HG02759 (cell line): ENCODE measurements around the gene ZNRF2.
"Not testable (repeated sequence)": the region's sequence is repeated elsewhere in the genome, so short reads cannot be mapped to it uniquely, and the experiment has no call there.

Experiments
- ATAC-seq: cut with Tn5 transposase; IDR thresholded peaks from one replicate; pipeline ENCODE4 v1.9.1; 2021; ENCODE audit warnings: mild to moderate bottlenecking, moderate library complexity; ENCODE audit not compliant: unreplicated experiment

Gene ZNRF2

DNA sequence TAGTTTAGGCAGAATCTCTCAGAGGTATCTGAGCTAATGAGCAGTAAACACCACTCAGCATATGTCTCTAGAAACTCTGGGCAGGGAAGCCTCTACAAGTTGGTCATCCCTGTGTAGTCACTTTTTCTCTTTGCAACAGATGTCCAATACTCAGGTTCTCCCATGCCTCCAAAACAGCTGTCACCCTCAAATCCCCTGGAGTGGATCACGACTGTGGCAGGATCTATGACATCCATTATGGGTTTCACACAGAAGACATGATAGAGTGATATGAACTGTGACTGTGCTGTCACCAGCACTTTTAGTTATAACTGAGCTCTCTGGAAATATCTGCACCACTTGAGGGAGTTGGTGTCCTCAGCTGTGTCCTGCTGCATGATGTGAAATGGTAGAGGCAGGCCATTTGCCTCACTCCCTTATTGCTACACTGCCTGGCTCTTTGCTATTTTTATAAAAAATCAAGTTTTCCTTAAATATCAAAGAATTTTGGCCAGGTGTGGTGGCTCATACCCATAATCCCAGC is 24.1 kb upstream of the ZNRF2 start:
- no peak for ATAC-seq

GRCh38 chr7:30263090-30263710 is 21.2 kb upstream of the ZNRF2 start:
- ATAC-seq: no peak

DNA sequence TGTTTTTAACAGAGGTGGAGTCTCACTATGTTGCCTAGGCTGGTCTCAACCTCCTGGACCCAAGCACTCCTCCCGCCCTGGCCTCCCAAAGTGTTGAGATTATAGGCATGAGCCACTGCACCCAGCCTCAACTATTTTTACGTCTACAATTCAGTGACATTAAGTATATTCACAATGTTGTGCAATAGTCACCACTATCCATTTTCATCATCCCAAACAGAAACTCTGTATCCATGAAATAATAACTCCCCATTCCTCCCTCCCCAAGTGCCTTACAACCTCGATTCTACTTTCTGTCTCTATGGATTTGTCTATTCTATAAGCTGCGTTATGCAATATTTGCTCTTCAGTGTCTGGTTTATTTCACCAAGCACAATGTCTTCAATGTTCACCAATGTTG is 20.3 kb upstream of the ZNRF2 start:
- ATAC-seq: no peak

GRCh38 chr7:30265189-30265588 is 19.2 kb upstream of the ZNRF2 start:
- ATAC-seq: not testable (repeated sequence)

- no peak for ATAC-seq
Measured at GRCh38 chr7:30266686-30267085, 17.7 kb upstream of the ZNRF2 start.

DNA sequence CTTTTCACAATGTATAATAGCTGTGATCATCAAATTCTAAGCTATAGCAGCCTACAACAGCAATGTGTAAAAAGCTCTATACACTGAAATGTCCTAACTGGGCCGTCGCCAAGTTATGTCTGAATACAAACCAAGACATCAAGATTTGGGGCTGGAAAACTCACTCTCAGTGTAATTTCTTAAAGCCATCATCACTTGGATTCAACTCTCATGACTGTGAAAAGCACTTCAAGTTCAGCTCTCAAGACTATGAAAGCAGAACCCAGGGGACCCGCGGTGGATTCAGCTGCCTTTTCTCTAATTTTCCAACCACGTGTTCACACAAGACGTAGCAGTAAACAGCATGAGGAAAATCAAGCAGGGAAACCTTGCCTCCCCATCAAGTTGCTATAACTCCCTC is 15.8 kb upstream of the ZNRF2 start:
- ATAC-seq: no peak

GRCh38 chr7:30269490-30269889 is 14.9 kb upstream of the ZNRF2 start:
- ATAC-seq: no peak

- ATAC-seq: no peak
Measured at GRCh38 chr7:30270921-30271320, 13.5 kb upstream of the ZNRF2 start.

- no peak for ATAC-seq
Measured at GRCh38 chr7:30272126-30272525, 12.3 kb upstream of the ZNRF2 start.

DNA sequence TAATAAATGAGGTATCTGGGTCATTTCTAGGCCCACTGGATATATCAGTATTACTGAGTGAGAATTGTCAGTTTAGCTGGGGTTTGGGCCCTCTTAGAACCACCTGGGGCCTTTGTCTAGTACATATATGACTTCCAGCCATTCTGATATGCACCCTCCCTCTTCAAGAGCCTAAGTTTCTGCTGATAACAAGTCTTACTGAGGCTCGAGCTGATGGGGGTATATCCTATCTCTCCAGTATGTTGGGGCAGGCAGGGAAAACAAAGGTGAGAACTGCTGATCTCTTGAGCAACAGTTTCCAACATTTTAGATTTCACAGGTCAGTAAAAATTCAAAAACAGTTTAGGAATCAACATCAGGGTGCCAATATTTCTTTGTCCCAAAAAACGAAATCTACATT is 10.8 kb upstream of the ZNRF2 start:
- ATAC-seq: no peak

- no peak for ATAC-seq
Measured at GRCh38 chr7:30274641-30275040, 9.8 kb upstream of the ZNRF2 start.

- no peak for ATAC-seq
Measured at GRCh38 chr7:30276203-30276900, 8.0 kb upstream of the ZNRF2 start.

- no peak for ATAC-seq
Measured at GRCh38 chr7:30278376-30278775, 6.0 kb upstream of the ZNRF2 start.

GRCh38 chr7:30278849-30279652 is 5.3 kb upstream of the ZNRF2 start:
- ATAC-seq: no peak

GRCh38 chr7:30279653-30279904 is 4.8 kb upstream of the ZNRF2 start:
- ATAC-seq: no peak

GRCh38 chr7:30280631-30281030 is 3.8 kb upstream of the ZNRF2 start:
- no peak for ATAC-seq

- no peak for ATAC-seq
Measured at GRCh38 chr7:30281263-30281662, 3.1 kb upstream of the ZNRF2 start.

GRCh38 chr7:30281791-30282190 is 2.6 kb upstream of the ZNRF2 start:
- no peak for ATAC-seq

DNA sequence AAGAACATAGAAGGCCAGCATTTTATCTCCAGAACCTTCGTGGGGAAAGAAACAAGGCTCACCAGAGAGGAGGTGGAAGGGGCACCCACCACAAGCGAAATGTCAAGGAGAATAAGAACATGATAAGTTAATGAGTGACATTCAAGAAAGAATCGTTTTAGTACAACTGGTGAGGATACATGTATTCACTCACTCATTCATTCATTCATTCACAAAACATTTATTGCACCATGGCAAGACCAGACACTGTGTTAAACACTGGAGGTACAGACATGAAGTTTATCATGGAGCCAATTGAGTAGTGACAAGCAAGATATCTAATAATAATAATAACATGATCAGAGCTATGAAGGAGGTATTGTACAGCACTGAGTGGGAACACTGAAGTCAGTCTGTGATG is 1.7 kb upstream of the ZNRF2 start:
- ATAC-seq: no peak

DNA sequence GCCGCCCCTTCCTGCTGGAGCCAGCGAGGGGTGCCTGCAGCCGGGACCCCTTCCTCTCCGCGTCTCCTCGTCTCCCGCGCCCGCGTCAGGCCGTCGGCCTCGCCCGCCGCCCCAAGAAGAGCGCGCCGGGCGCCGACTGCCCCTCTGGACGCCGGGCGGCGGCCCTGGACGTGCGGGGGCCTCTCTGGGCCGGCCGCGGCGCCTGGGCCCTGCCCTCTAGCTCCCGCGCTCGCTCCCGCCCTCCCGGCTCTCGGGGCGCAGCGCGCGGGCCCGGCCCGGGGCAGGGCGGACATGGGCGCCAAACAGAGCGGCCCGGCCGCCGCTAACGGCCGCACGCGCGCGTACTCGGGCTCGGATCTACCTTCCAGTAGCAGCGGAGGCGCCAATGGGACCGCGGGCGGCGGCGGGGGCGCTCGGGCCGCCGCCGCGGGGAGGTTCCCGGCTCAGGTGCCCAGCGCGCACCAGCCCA is 704 bp downstream of the ZNRF2 start:
- ATAC-seq: peak; percentile 20

DNA sequence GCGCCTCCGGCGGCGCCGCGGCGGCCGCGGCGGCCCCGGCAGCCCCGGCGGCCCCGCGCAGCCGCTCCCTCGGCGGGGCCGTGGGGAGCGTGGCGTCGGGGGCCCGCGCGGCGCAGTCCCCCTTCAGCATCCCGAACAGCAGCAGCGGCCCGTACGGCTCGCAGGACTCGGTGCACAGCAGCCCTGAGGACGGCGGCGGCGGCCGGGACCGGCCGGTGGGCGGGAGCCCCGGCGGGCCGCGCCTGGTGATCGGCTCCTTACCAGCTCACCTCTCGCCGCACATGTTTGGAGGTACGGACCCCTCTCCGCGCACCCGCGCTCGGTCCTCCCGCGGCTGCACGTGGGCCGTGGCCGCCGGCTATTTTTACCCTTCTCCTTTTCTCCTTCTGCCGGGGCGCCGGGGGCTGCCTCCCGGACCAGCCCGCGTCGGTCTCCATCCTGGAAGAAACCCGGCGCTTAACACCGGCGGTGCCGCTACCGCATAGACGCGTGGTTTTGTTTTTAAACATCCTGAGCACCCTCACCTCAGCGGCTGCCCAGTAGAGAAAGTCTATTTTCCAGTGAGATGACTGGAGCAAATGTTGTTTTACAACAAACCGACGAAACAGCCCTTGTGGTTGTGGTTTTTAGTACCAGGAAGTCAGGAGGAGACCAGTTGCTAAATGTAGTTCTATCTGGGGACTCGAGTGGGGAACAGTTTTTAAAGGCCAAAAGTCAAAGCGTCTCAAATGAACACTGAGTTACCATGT is 1.3 kb downstream of the ZNRF2 start:
- no peak for ATAC-seq
